SU-DHL-6 (cell line): ENCODE measurements around the gene MINAR1.

Source experiments
- EZH2phosphoT487 ChIP-seq: fragments of 200-600 bp; sonication (generic), shearing (Covaris generic); conservative IDR thresholded peaks from 2 replicates; pipeline ENCODE4 v1.6.1; 2018; ENCODE audit warnings: mild to moderate bottlenecking, antibody characterized with exemption, low read length, moderate library complexity, mixed read lengths
- TF ChIP-seq, protein P1 (sequence below): fragments of 200-600 bp; sonication (generic); IDR thresholded peaks from one replicate; pipeline ENCODE4 v1.5.1; 2017; ENCODE audit warnings: antibody characterized with exemption, mild to moderate bottlenecking, low read length, moderate library complexity; ENCODE audit not compliant: insufficient read depth, poor library complexity, severe bottlenecking

DNA sequence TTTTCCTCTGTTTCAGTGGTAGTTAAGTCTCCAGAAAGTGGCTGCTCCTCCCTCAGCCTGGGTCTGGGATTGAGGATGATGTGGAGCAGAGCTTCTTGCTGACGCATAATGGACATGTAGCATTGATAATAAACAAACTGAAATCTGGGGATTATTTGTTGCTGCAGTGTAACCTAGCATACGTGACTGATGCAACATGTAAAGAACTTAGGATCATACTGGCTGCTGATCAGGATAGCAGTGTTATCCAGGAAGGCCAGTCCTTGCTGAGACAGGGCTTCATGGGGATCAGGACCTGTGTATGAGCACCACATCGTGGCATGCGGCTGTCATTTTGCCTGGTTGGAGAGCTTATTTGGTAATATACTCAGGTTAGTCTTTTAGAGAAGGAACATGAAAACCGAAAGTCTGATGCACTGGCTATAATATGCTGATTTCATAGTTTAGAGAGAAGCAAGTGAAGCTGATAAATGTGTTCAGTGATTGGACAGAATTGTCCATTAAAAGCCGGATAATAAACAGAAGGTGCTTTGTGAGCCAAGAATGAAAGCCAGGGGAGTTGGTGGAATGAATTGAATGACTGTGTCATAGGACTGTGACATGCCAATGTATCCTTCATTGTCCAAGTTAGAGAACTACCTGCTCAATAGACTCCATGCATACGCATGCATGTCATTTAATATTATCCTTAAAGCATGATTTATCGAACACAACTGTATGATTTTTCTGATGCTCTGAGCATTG lies 4.1 kb downstream of the MINAR1 start:
- TF ChIP-seq, protein P1, sequence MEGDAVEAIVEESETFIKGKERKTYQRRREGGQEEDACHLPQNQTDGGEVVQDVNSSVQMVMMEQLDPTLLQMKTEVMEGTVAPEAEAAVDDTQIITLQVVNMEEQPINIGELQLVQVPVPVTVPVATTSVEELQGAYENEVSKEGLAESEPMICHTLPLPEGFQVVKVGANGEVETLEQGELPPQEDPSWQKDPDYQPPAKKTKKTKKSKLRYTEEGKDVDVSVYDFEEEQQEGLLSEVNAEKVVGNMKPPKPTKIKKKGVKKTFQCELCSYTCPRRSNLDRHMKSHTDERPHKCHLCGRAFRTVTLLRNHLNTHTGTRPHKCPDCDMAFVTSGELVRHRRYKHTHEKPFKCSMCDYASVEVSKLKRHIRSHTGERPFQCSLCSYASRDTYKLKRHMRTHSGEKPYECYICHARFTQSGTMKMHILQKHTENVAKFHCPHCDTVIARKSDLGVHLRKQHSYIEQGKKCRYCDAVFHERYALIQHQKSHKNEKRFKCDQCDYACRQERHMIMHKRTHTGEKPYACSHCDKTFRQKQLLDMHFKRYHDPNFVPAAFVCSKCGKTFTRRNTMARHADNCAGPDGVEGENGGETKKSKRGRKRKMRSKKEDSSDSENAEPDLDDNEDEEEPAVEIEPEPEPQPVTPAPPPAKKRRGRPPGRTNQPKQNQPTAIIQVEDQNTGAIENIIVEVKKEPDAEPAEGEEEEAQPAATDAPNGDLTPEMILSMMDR = no peak
- no peak for TF ChIP-seq EZH2phosphoT487
